NOMO-1 treated with dmso at 0.1 percent for 144 hours (cell line): ENCODE data around the gene NHLRC1.

ENCODE experiments used
- DNase-seq: peaks from one replicate; lab custom pipeline; 2025; ENCODE audit not compliant: unreplicated experiment; lab: John Stamatoyannopoulos, UW

NHLRC1 gene

DNA sequence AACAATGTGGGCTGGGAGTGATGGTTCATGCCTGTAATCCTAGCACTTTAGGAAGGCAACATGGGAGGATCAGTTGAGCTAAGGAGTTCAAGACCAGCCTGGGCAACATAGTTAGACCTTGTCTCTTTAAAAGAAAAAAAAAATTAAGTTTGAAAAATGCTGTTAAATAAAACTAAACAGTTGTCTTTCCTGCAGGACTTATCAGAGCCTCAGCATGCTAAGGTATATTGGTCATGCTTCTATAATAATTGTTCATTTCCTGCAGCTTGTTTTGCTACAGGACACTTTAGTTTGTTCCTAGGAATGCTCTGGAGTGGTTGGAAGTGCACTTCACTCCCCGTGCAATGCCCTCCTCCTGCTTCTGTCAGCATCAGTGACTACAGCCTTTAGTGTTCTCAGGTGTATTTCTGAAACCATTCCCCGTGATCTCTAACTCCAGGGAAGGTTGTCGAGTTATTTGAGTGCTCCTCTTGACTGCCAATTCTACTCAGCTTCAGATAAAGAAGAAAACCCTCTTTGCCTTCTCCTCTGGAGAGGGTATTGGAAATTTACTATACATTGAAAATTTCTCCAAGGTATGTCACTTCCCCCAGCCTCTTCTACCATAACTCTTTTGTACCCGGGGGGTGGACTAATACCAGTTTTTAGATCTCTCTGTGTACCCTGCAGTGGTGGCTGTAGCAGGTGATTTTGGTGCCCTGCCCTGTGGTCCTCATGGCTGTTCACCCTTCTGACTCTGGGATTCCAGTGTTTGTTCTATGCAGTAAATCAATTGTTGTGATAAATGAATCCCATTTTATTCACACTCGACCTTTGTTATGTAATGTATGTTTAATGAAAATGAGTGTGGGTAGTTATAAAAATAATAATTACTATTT lies 33.8 kb downstream of the NHLRC1 start:
- DNase-seq = no peak

DNA sequence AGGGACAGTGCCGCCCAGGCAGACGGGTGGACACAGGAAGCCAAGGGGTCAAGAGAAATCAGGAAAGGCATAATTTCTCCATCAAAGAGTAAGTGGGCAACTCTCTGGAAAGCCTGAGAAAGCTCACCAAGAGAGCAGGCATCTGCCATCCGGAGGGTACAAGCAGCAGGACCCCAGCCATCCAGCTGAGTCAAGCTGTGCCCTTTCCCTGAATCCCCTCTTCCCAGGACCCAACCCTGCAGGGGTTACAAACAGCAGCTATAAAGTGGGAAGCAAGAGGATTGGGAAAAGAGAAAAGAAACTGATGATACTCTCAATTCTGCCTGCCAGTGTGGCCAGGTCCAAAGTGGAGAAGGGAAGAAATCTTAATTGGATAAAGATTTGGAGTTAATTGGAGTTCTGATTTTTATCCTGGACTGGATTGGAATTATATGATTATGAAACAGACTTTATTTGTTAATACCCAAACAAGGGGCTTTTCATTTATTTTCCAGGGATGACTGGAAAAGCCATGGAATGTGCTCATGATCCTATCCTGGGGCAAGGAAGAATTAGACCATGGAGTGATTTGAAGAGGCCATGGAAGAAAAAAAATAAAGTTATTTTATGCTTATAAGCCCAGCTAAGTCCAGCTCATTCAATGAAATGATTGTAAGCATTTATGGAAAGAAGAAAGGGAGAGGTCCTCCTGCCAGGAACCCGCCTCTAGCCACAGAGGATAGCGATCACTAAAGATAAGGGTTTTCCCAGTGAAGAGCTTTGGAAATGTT lies 34.9 kb downstream of the NHLRC1 start:
- no peak for DNase-seq

- no peak for DNase-seq
These were observed 41.3 kb downstream of the NHLRC1 start for GRCh38 chr6:18081025-18081668.

DNA sequence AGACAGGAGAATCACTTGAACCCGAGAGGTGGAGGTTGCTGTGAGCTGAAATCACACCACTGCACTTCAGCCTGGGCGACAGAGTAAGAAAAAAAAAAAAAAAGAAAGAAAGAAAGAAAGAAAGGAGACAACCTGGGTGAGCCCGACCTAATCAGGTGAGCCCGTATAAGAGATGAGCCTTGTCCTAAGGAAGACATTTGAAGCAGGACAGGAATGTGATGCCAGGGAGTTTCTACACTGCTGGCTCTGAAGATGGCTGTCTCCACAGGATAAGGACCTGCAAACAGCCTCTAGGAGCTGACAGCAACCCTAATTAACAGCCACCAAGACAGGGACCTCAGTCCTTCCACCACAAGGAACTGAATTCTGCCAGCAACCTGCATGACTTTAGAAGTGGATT lies 41.9 kb downstream of the NHLRC1 start:
- DNase-seq = no peak

GRCh38 chr6:18078866-18079265 lies 43.6 kb downstream of the NHLRC1 start:
- peak; percentile 20 for DNase-seq

DNA sequence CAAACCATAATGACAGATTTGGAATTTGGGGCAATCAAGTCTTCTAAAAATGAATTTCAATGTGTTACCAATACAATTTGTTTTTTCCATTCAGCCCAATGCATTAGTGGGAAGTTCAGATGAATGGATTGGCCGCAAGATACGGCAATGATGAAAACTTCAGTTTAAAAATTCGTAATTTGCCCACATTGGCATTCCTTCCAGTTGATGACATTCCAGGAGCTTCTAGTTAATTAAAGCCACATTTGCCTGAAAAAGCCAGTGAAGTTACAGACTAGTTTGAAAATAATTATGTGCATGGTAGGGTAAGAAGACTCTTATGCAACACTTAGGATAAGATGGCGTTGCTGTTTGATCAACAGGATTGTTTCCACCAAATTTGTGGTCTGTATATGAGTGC lies 46.2 kb downstream of the NHLRC1 start:
- DNase-seq = no peak

- DNase-seq = no peak
These were observed 49.6 kb downstream of the NHLRC1 start for GRCh38 chr6:18072841-18073240.

DNA sequence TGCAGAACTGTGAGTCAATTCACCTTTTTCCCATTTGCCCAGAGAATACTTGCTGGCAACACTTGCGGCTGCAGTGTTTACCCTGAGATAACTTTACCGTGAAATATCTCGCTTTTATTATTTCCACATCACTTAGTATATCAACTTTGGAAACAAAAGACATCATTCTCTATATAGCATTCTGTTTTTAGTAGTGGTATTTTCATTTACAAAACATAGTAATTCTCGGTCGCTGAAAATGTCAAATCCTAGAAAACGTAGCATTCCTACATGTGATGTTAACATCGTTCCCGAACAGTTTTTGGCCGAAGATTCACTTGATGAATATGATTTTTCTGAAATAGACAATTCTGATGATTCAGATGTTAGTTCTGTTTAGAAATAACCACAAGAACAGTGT lies 52.0 kb downstream of the NHLRC1 start:
- DNase-seq = no peak
